Left lobe of liver (tissue), 2 donors: Measurements from ENCODE around the gene CNTN4. TPM values are rescaled to one million over a fixed set of nuclear protein-coding genes. Genes with fewer than 3 reads are reported as not detected.
A peak's percentile ranks its signal among the peaks of the same experiment; 100 is the strongest.

Source experiments
- ATAC-seq: fragments of 200-7000 bp; cut with Tn5 transposase; one replicate; pipeline ENCODE4 v1.9.1; 2020; ENCODE audit warnings: mild to moderate bottlenecking, moderate library complexity
- DNase-seq: peaks from one replicate; pipeline ENCODE4 v3.0.0-alpha.2; 2020; ENCODE audit warnings: low spot score
- total RNA-seq: library from RNA; stranded (reverse); gene quantifications from one replicate; pipeline ENCODE4 v1.2.1, GENCODE V29; 2021
- donor health status: DM: no; HTN: no; CAD: no; lungs with moderate emphysema.
- donor health status: DM: no; HTN: yes; CAD: no.

CNTN4 gene
- total RNA-seq, 1 donor from 2014 or later, result 3.3 TPM

- no peak for ATAC-seq
- DNase-seq, result no peak
These were observed 674.1 kb downstream of the CNTN4 start for GRCh38 chr3:2772803-2773202.

- peak; percentile 23 for ATAC-seq
- no peak for DNase-seq
These were observed 676.0 kb downstream of the CNTN4 start for GRCh38 chr3:2774481-2775249.

GRCh38 chr3:2783261-2783660 lies 684.6 kb downstream of the CNTN4 start:
- no peak for ATAC-seq
- no peak for DNase-seq

GRCh38 chr3:2784627-2785026 lies 686.0 kb downstream of the CNTN4 start:
- ATAC-seq, result no peak
- no peak for DNase-seq

- DNase-seq, result no peak
- no peak for ATAC-seq
These were observed 691.7 kb downstream of the CNTN4 start for GRCh38 chr3:2790266-2790815.

GRCh38 chr3:2792432-2792831 lies 693.8 kb downstream of the CNTN4 start:
- DNase-seq (no peak), ATAC-seq (no peak)

GRCh38 chr3:2793987-2794386 lies 695.3 kb downstream of the CNTN4 start:
- ATAC-seq (no peak), DNase-seq (no peak)

- DNase-seq (no peak), ATAC-seq (no peak)
These were observed 703.8 kb downstream of the CNTN4 start for GRCh38 chr3:2802429-2802828.

GRCh38 chr3:2807514-2807913 lies 708.8 kb downstream of the CNTN4 start:
- ATAC-seq (no peak), DNase-seq (no peak)

- DNase-seq (no peak), ATAC-seq (peak; percentile 65)
These were observed 712.1 kb downstream of the CNTN4 start for GRCh38 chr3:2810723-2811122.

GRCh38 chr3:2819571-2819970 lies 720.9 kb downstream of the CNTN4 start:
- no peak for ATAC-seq
- DNase-seq, result no peak

GRCh38 chr3:2820982-2821381 lies 722.3 kb downstream of the CNTN4 start:
- peak; percentile 93 for ATAC-seq
- DNase-seq, result peak; percentile 80

- no peak for DNase-seq
- no peak for ATAC-seq
These were observed 723.9 kb downstream of the CNTN4 start for GRCh38 chr3:2822611-2823010.

- DNase-seq, result no peak
- ATAC-seq, result no peak
These were observed 724.4 kb downstream of the CNTN4 start for GRCh38 chr3:2823031-2823430.

GRCh38 chr3:2823437-2824211 lies 725.0 kb downstream of the CNTN4 start:
- DNase-seq (no peak), ATAC-seq (peak; percentile 61)

GRCh38 chr3:2826036-2826435 lies 727.4 kb downstream of the CNTN4 start:
- DNase-seq (no peak), ATAC-seq (no peak)

GRCh38 chr3:2826453-2826852 lies 727.8 kb downstream of the CNTN4 start:
- ATAC-seq (no peak), DNase-seq (no peak)

GRCh38 chr3:2837239-2837638 lies 738.6 kb downstream of the CNTN4 start:
- DNase-seq (no peak), ATAC-seq (no peak)

GRCh38 chr3:2837910-2838309 lies 739.2 kb downstream of the CNTN4 start:
- no peak for ATAC-seq

GRCh38 chr3:2838546-2839157 lies 740.0 kb downstream of the CNTN4 start:
- ATAC-seq, result no peak
- DNase-seq, result no peak

More at GRCh38 chr3:2837910-2838309, 739.2 kb downstream of the CNTN4 start:
- no peak for DNase-seq

- no peak for ATAC-seq
These were observed 741.2 kb downstream of the CNTN4 start for GRCh38 chr3:2839876-2840275.

More at GRCh38 chr3:2839876-2840275, 741.2 kb downstream of the CNTN4 start:
- DNase-seq, result no peak
